GM18867 (cell line): ENCODE measurements around the gene SYNE2.
A peak's percentile ranks its signal among the peaks of the same experiment; 100 is the strongest.

Experiments
- ATAC-seq: cut with Tn5 transposase; IDR thresholded peaks from one replicate; pipeline ENCODE4 v1.9.1; 2021; ENCODE audit warnings: mild to moderate bottlenecking, moderate library complexity; ENCODE audit not compliant: unreplicated experiment

Gene SYNE2

DNA sequence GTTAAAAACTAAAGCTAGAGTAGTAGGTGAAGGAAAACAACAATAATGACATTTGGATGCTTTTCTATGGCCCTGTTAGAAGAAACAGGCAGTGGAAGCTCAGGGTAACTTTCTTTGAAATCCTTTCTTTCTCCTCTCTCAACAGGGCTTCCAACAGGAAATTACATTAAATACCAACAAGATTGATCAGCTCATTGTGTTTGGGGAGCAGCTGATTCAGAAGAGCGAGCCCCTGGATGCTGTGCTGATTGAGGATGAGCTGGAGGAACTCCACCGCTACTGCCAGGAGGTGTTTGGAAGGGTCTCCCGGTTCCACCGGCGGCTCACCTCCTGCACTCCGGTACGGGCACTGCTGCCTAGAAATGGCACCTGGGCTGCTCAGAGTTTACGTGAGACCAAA is 359.9 kb downstream of the SYNE2 start:
- ATAC-seq: no peak

DNA sequence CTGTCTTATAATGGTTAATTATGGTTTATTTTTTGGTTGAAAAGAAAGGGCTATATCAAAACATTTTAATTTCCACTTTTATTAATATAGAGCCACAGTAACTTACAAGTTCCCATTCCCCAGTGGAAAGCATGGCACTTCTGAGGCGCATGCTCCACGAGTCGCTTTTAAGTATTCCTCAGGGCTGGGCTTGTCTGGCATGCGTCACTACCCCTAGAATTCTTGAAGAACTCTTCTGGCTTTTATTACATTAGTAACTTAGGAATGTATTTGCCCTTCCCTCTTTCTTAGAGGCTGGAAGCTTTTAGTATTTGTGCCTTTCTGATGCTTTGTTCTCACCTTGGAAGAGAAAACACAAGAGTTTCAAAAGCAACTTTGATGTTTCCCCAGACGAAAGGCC is 360.3 kb downstream of the SYNE2 start:
- ATAC-seq: no peak

DNA sequence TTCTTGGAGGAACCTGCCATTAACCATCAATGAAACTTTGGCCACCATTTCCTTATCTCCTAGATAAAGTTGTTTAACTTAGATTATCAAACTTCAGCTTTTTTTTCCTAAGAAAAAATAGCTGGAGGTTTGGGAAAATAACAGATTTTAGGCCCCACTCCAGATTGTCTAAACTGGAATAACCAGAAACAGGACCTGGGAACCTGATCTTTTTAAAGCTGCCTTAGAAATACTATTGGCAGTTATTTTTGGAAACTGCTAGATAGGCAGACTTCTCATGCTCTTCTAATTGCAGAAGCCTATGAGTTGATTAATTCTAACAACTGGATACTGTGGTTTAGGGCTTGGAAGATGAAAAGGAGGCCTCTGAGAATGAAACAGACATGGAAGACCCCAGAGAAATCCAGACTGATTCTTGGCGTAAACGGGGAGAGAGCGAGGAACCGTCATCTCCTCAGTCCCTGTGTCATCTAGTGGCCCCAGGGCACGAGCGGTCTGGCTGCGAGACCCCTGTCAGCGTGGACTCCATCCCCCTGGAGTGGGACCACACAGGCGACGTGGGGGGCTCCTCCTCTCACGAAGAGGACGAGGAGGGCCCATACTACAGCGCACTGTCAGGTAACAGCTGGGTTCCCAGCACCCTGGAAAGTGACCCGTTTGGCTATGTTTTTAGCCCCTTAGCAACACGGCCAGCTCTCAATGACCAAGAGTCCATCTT is 361.2 kb downstream of the SYNE2 start:
- no peak for ATAC-seq

DNA sequence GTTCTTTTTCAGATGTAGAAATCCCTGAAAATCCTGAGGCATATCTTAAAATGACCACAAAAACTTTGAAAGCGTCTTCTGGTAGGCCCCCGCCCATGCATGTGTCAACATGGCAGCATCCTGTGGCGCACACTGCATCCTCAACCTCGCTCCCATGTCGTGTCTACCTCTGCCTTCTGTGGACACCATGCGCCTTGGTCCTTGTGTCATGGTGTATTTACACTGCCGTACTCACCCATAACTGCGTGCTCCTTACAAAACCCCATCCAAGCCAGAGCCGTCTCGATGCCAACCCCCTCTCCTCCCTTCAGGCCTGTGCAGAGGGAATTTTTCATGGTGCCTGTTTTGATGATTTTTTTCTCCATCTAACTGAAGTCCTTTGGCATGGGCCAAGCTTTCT is 362.5 kb downstream of the SYNE2 start:
- ATAC-seq: no peak

DNA sequence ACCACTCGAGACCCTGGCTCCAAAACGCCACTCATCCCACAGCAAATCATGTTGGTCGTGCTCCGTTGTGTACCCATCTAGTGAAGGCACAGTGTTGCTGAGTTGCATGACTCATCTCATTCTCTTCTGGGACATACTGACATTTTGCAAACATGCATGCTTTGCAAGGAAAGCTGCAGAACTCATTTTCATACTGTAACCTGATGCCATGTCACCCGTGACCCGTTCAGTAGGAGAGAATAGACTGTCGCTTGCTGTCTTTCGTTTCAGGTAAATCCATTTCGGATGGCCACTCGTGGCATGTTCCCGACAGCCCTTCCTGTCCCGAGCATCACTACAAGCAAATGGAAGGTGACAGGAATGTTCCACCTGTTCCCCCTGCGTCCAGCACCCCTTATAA is 363.2 kb downstream of the SYNE2 start:
- ATAC-seq: no peak

DNA sequence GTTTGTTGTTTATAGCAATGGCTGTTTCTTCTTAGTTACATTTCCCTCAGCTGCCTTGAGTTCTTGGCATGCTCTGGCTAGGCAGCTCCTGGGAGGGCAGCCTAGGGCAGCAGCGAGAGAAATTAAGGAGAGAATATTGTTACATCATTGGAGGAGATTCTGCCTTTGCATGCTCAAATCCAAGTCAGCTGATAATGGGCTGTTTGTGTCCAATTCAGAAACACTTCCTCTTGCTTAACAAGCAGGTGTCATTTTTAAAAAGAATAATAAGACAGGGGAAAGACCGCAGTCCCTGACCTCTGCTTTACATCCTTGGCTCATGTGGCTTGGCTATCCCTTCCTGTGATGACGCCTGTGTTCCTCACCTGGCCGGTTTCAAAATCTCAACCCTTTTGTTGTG is 364.5 kb downstream of the SYNE2 start:
- ATAC-seq: no peak

DNA sequence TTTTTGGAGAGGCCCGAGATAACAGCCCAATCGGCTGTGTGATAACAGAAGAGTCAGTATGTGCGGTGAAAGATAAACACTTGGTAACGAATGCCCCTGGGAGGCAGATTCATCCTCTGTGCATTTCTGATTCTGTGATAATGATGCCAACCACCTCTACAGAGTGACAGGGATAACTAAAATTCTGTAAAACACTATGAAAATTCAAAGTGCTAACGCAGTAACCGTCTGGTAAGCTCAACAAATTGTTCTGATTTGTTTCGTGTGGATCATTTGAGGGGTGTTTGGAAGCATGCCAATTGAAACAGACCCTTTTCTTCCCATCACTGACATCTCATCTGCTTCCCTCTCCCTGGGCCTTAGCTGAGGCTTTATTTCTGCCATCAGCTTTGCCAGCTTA is 365.0 kb downstream of the SYNE2 start:
- ATAC-seq: no peak

DNA sequence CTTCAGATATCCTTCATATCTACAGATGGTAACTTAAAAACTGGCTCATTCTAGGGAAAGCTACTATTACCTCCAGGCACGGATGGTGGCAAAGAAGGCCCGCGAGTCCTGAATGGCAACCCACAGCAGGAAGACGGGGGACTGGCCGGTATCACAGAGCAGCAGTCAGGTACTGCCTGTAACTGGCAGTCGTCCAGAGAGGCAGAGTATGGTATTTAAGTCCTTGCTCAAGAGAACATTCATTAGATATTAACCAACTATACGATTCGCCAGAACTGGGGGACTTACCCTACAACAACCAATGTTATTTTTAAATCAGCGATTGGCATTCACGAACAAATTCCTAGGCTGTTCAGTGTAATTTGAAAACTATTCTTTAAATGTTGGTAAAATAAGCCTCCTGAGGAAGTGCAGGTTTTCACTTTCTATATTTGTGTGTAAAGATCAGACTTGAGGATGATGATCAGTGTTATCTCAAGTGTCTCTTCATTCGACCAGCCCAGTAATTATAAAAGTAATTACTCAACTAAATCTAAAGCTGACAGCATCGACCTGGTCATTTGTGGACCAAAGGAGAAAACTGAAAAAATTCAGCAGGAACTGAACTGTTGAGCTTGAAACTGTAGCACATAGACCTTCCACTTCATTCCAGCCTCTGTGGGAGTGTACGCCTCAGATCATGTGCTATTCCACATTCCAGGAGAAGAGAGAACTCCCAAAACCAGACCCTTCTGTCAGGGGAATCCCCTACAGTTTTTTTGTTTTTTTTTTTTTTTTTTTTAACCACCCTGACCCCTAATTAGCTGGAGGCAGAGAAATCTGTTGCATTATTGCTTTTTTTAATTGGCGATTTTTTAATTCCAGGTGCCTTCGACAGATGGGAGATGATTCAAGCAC is 365.8 kb downstream of the SYNE2 start:
- no peak for ATAC-seq

DNA sequence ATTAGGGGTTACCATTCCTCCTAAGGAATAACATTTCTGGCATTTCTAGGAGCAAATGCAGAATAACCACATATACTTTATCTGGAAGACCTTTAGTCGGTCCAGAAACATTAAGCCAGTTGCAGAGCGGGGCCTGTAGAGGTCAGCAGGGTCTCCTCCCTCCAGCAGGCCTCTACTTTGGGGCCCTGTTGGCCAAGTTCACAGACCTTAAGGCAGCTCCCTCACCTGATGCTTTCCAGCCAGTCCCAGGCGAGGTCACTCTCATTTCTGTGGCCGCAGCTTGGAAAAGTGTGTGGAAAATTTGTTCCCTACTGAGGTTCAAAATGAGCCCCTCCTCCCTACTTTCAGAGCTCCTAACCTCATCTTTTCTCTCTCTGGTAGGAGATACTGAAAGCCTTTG is 367.3 kb downstream of the SYNE2 start:
- ATAC-seq: no peak

DNA sequence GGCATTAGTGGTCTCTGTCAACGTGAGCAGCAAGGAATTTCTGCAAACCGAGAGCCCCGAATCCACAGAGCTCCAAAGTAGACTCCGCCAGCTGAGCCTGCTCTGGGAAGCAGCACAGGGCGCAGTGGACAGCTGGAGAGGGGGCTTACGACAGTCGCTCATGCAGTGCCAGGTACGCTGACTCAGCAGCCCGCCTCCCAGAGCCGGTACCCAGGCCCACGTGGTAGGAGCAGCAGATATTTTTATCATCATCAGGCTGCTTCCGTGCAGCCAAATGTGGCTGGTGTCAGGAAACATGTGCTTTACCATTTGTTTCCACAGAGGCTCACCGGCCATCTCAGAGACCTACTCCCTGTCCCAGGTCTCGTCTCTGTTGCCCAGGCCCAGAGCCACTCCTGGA is 367.7 kb downstream of the SYNE2 start:
- ATAC-seq: no peak

DNA sequence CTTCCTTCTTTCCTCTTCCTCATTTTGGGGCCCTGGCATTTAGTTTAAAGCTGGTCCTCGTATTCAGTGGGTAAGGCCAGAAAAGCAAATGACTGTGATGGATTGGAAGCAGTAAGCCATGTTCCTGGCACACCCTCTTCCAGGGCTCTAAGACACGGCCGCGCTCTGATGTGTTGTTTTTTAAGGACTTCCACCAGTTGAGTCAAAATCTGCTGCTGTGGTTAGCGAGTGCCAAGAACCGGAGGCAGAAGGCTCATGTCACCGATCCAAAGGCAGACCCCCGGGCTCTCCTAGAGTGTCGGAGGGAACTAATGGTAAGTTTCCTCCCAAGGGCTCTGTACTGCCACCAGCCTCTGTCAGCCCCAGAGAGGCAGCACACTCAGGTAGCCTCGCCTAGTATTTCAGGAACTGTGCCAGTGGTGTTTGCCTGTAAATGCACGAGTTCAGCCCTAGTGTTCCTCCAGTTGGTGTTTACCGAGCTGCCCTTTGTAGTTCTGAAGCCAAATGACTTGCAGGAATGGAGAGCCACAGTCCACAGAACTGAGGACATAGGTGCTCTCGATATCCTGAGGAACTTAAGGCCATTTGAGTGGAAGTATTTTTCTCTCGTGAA is 368.7 kb downstream of the SYNE2 start:
- no peak for ATAC-seq

DNA sequence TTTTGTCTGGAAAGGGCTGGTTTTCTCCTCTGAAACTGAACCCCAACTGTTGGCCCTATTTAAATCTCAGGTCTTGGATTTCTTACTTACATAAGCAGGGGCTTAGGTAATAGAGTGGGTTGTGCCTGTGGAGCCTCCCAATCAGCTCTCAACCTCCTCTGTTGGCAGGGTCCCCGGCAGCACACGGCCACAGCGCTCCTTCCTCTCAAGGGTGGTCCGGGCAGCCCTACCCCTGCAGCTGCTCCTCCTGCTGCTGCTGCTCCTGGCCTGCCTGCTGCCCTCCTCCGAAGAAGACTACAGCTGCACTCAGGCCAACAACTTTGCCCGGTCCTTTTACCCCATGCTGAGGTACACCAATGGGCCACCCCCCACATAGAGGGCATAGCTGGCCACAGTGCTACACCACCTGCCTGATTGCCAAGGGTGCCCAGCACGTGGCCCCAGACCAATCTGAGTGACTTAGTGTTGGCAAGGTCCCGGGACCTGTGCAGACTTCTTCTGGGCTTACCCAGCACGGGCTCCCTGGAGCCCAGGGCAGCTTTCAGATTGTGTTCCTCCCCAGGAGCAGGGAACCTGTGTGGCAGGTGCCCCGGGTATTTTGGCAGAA is 372.4 kb downstream of the SYNE2 start:
- ATAC-seq: no peak

DNA sequence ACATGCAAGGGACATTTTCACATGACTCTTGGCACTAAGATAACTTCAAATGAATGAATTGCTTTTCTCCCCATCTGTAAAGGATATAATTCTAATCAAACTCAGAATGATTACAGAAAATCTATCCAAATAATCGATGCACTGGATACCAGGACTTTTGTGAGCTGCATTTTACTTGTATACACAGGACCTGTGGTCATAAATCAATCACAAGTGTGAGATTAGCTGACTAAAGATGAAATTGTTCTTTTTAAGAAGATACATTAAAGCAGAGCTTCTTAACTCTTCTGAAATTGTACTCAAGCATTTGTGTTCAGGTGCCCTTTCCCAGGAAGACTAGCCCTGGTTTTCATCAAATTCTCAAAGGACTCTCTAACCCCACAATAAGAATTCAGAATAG is 375.1 kb downstream of the SYNE2 start:
- ATAC-seq: no peak

DNA sequence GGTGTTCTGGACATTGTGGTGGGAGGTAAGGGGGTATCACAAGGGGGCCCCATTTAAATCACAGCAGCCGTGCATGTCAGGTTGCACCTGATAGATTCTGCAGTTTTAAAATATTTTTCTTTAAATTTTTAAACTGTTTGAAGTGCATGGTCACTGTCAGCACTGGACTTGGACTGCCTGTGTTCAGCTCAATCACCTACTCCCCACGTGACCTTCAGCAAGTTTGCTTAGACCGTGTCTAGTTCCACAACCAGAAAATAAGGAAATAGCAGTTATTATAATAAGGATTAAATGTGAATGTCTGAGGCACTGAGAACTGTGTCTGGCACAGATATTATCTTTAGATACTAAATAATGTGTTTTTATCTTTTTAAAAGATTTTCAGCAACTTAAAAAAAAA is 376.7 kb downstream of the SYNE2 start:
- no peak for ATAC-seq

DNA sequence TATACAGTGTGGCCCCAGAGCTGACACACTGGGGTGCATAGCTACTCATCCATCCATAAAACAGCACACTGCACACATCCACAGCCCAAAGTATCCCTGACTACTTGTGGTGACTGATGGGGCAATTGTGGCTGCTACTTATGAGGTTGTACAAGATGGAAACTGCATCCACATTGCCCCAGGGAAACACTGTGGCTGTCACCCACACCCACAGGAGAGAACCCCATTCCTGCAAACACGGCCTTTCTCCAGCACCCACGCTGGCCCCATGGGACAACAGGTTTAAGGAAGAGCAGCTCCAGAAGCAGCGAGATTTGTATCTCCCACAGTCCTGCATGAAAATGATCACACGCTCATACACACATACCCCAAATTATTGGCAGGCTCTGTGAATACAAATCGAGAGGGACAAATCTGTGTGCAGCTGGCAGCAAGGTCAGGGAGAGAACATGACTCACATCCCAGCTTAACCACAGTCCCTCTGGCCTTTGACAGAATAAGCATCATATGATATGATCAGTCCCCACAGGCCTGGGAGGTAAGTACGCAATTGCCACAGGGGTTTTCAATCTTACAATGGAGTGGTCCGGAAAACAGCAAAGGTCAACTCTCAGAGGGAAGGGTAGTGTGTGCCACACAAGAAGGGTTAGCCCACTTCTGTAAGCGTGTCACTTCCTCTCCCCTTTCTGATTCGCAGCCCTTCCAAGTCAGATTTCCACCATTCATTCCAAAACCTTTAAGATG is 379.5 kb downstream of the SYNE2 start:
- peak; percentile 33 for ATAC-seq

DNA sequence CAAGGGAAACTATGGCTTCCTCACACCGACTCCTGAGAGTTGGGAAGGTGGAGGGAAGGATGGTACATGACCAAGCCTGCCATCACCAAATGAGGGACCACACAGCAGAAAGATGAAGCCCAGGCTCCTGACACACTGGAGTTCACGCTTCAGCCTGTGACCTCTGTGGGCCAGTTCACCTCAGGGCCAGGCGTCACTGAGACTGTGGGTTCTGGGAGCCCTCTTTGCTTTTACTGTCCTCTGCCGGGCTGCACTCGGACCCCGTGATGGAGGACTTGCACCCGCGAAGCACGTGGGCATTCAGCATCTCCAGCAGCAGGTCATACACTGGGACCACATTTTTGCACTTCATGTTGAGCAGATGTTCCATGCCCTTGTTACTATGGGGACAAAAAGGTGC is 380.1 kb downstream of the SYNE2 start:
- ATAC-seq: no peak

DNA sequence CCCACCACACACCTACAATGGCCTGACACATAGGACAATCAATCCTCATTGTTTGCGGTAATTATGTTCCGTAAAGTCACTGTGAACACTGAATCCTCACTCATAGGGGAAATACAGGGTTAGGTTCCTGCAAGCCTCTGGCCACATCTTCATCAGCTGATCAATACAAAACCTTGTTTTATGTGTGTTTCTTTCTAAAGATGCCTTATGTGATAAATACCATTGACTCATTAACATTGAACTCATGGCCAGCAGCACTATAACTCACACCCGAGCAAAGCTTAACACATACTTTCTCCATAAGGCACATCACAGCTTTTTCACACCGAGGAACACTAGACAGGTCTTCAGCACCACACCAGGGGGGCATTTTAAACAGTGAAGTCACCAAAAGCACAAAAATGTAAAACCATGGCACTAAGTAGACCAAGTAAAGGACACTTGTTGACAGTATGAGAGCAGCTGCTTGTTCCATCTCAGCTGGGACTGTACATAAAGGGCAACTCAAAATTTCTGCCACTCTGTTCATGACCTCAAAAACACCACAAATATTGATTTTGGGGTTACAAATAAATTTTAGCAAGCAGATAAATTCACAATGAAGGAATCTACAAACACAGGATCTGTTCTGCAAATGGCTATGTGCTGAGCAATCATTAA is 380.9 kb downstream of the SYNE2 start:
- ATAC-seq: no peak

DNA sequence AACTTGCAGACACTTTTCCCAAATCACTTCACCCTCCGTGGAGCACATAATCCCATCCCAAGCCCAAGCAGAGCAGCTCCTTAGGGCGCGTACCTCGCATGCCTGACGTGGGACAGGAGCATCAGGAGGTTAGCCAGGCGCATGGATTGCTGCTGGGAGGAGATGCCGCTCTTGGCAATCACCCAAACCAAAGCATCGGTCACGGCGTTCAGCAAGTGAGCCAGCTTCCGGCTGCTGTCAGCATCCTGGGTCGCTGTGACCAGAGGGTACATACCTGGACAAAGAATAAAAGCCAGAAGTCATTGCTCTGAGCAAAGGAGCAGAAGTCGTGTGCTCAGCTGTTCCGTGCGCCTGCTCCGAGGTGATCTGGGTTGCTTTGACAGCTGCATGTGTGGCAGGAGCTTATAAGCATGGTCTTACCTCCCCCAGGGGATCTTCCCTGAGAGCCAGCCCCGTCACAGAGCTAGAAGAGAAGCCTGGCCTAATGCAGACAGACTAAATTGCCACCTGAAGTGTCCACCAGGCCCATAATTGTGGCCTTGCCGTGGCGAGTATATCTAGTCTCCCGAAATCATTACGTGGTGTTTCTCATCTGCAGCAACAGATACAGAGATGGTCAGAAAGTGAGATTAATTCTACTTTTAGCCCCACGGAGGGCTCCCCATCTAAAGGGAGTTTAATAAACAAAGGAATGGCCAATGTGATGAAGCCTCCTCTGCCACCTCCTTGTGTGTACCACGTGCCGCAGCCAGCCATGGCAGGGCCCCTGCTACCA is 382.3 kb downstream of the SYNE2 start:
- peak; percentile 2 for ATAC-seq
